H9 (cell line): ENCODE measurements around the gene LIX1. TPM values are rescaled to one million over a fixed set of nuclear protein-coding genes. Genes with fewer than 3 reads are reported as not detected.

Experiments used
- DNase-seq: peaks from one replicate; pipeline ENCODE4 v3.0.0-alpha.2; 2017
- H2AFZ ChIP-seq: one replicate; pipeline ENCODE4 v1.6.1; 2013; ENCODE audit warnings: mild to moderate bottlenecking, low read length, control low read depth, moderate library complexity
- H2AK5ac ChIP-seq: 2 replicates; pipeline ENCODE4 v1.6.1; 2013; ENCODE audit warnings: low read length, control low read depth, mixed read lengths; ENCODE audit not compliant: insufficient read length
- H2BK120ac ChIP-seq: one replicate; pipeline ENCODE4 v1.6.1; 2013; ENCODE audit warnings: low read depth, mild to moderate bottlenecking, low read length, control low read depth, inconsistent platforms; ENCODE audit not compliant: poor library complexity, severe bottlenecking
- H2BK12ac ChIP-seq: 2 replicates; pipeline ENCODE4 v1.6.1; 2013; ENCODE audit warnings: low read length, control low read depth, mixed read lengths, low read depth; ENCODE audit not compliant: insufficient read length
- H2BK15ac ChIP-seq: 2 replicates; pipeline ENCODE4 v1.6.1; 2013; ENCODE audit warnings: low read depth, low read length, control low read depth
- H2BK20ac ChIP-seq: one replicate; pipeline ENCODE4 v1.6.1; 2013; ENCODE audit warnings: low read depth, mild to moderate bottlenecking, low read length, control low read depth, inconsistent platforms; ENCODE audit not compliant: poor library complexity, severe bottlenecking
- H2BK5ac ChIP-seq: 2 replicates; pipeline ENCODE4 v1.6.1; 2013; ENCODE audit warnings: low read length, control low read depth, mixed read lengths; ENCODE audit not compliant: insufficient read length
- H3K14ac ChIP-seq: 2 replicates; pipeline ENCODE4 v1.6.1; 2013; ENCODE audit warnings: low read length, control low read depth; ENCODE audit not compliant: insufficient read depth
- H3K18ac ChIP-seq: 2 replicates; pipeline ENCODE4 v1.6.1; 2013; ENCODE audit warnings: low read depth, mild to moderate bottlenecking, mixed read lengths, low read length, control low read depth; ENCODE audit not compliant: insufficient read length
- H3K23ac ChIP-seq: 2 replicates; pipeline ENCODE4 v1.6.1; 2013; ENCODE audit warnings: low read length, control low read depth, mixed read lengths, low read depth; ENCODE audit not compliant: insufficient read length
- H3K23me2 ChIP-seq: 2 replicates; pipeline ENCODE4 v1.6.1; 2013; ENCODE audit warnings: low read depth, mild to moderate bottlenecking, mixed read lengths, low read length, control low read depth; ENCODE audit not compliant: insufficient read length, poor library complexity, severe bottlenecking
- H3K27ac ChIP-seq: 2 replicates; pipeline ENCODE4 v1.5.1; 2013; ENCODE audit warnings: low read length, control low read depth, mixed read lengths, low read depth; ENCODE audit not compliant: insufficient read length
- H3K27me3 ChIP-seq: 2 replicates; pipeline ENCODE4 v1.6.1; 2013; ENCODE audit warnings: low read length, control low read depth, inconsistent platforms; ENCODE audit not compliant: insufficient read depth
- H3K4ac ChIP-seq: 2 replicates; pipeline ENCODE4 v1.6.1; 2013; ENCODE audit warnings: low read depth, mild to moderate bottlenecking, control low read depth, inconsistent platforms, low read length, moderate library complexity
- H3K4me1 ChIP-seq: 2 replicates; pipeline ENCODE4 v1.6.1; 2013; ENCODE audit warnings: low read length, control low read depth, inconsistent platforms; ENCODE audit not compliant: insufficient read depth
- H3K4me2 ChIP-seq: 2 replicates; pipeline ENCODE4 v1.6.1; 2013; ENCODE audit warnings: low read length, control low read depth, mixed read lengths; ENCODE audit not compliant: insufficient read length, insufficient read depth
- H3K56ac ChIP-seq: 2 replicates; pipeline ENCODE4 v1.6.1; 2013; ENCODE audit warnings: low read depth, mild to moderate bottlenecking, mixed read lengths, low read length, control low read depth; ENCODE audit not compliant: insufficient read length
- H3K79me1 ChIP-seq: 2 replicates; pipeline ENCODE4 v1.6.1; 2013; ENCODE audit warnings: low read depth, mild to moderate bottlenecking, moderate library complexity, low read length, control low read depth, inconsistent platforms; ENCODE audit not compliant: insufficient read depth, poor library complexity, severe bottlenecking
- H3K79me2 ChIP-seq: 2 replicates; pipeline ENCODE4 v1.6.1; 2013; ENCODE audit warnings: low read length, control low read depth, inconsistent platforms; ENCODE audit not compliant: insufficient read depth
- H3K9ac ChIP-seq: 2 replicates; pipeline ENCODE4 v1.6.1; 2013; ENCODE audit warnings: low read length, control low read depth, mixed read lengths; ENCODE audit not compliant: insufficient read length; ENCODE audit errors: extremely low read depth
- H3K9me3 ChIP-seq: one replicate; pipeline ENCODE4 v1.6.1; 2013; ENCODE audit warnings: low read depth, low read length, inconsistent platforms; ENCODE audit not compliant: control insufficient read depth
- H3T11ph ChIP-seq: one replicate; pipeline ENCODE4 v1.6.1; 2013; ENCODE audit warnings: mild to moderate bottlenecking, low read length, control low read depth, inconsistent platforms
- H4K20me1 ChIP-seq: one replicate; pipeline ENCODE4 v1.6.1; 2013; ENCODE audit not compliant: control insufficient read depth, insufficient read length, insufficient read depth
- H4K5ac ChIP-seq: 2 replicates; pipeline ENCODE4 v1.6.1; 2013; ENCODE audit warnings: low read depth, mild to moderate bottlenecking, mixed read lengths, low read length, control low read depth; ENCODE audit not compliant: insufficient read length
- H4K8ac ChIP-seq: replicated peaks from 2 replicates; pipeline ENCODE4 v1.6.1; 2013; ENCODE audit warnings: low read length, control low read depth, mixed read lengths, low read depth; ENCODE audit not compliant: insufficient read length
- H4K91ac ChIP-seq: 2 replicates; pipeline ENCODE4 v1.6.1; 2013; ENCODE audit warnings: low read depth, mild to moderate bottlenecking, moderate library complexity, mixed read lengths, low read length, control low read depth; ENCODE audit not compliant: insufficient read length
- H3K27ac Mint-ChIP-seq, 3 experiments: 2 replicates in 2 of 3; 3 replicates in 1 of 3; pipeline ENCODE4 v1.8.0; 2020 to 2021; ENCODE audit warnings: mixed read lengths in 3 of 3, mild to moderate bottlenecking in 1 of 3, moderate library complexity in 1 of 3
- H3K27me3 Mint-ChIP-seq: 2 replicates; pipeline ENCODE4 v1.8.0; 2021; ENCODE audit warnings: low read depth, mild to moderate bottlenecking, moderate library complexity, mixed read lengths
- H3K36me3 Mint-ChIP-seq, 3 experiments: 2 replicates in 2 of 3; 3 replicates in 1 of 3; pipeline ENCODE4 v1.8.0; 2020 to 2021; ENCODE audit warnings: low read depth in 3 of 3, mixed read lengths in 3 of 3; ENCODE audit not compliant: insufficient read depth in 1 of 3
- H3K4me1 Mint-ChIP-seq, 2 experiments: 2 replicates each; pipeline ENCODE4 v1.8.0; 2020; ENCODE audit warnings: mixed read lengths in 2 of 2
- H3K4me3 Mint-ChIP-seq, 2 experiments: 2 replicates in 1 of 2; 3 replicates in 1 of 2; pipeline ENCODE4 v1.8.0; 2020 to 2021; ENCODE audit warnings: mild to moderate bottlenecking in 2 of 2, mixed read lengths in 2 of 2, moderate library complexity in 1 of 2
- H3K9me3 Mint-ChIP-seq, 2 experiments: 2 replicates in 1 of 2; 3 replicates in 1 of 2; pipeline ENCODE4 v1.8.0; 2020; ENCODE audit warnings: mild to moderate bottlenecking in 2 of 2, mixed read lengths in 2 of 2, moderate library complexity in 1 of 2
- WGBS: extraction: QIAGEN DNeasy Blood & Tissue Kit; methylation state at CpG from one replicate; pipeline ENCODE4 v1.1.7; 2013; ENCODE audit warnings: missing lambda C conversion rate, low lambda C conversion rate, mixed read lengths; ENCODE audit not compliant: insufficient read length; ENCODE audit errors: extremely low coverage; 5-methylcytosine and 5-hydroxymethylcytosine counted together
- total RNA-seq: library from RNA; stranded (reverse); gene quantifications from 2 replicates; pipeline ENCODE4 v1.2.1, GENCODE V29; 2021
- TF ChIP-seq, protein P1 (sequence below): fragments of 200-600 bp; sonication (generic); conservative IDR thresholded peaks from 3 replicates; pipeline ENCODE4 v1.8.0; 2021; ENCODE audit warnings: antibody characterized with exemption, mild to moderate bottlenecking

Gene LIX1
- total RNA-seq, 1 experiment from 2014 or later, result 0.13 TPM

DNA sequence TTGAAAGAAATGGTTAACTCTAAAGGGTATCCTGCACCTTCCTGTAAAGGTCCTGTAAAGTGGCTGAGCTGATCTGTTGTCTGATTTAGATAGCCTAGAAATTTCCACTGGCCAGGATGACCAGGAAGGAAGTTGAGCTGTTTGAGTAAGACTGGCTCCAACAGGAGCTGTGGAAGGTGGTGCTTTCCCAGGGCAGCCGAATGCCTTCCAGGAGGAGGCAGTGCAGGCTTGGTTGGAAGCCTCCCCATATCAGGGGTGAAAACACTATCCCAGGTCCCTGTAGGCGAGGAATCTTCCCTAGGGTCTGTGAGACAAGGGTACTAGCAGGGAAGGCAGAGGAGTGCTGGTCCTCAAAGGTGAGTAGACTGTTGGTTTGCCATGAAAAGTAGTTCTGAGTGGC is 98.4 kb downstream of the LIX1 start:
- Histone ChIP-seq H3T11ph (no peak overlapping the region), H4K8ac (no peak overlapping the region), H2BK20ac (no peak overlapping the region), H2BK12ac (no peak overlapping the region), H3K18ac (no peak overlapping the region), H2BK120ac (no peak overlapping the region), H3K9me3 (no peaks in the 10 kb centered on the region), H4K91ac (no peak overlapping the region), H3K23ac (no peak overlapping the region), H2BK5ac (no peak overlapping the region), H2AFZ (no peak overlapping the region), H4K20me1 (no peaks in the 10 kb centered on the region), H3K14ac (no peak overlapping the region), H3K56ac (no peak overlapping the region), H4K5ac (no peak overlapping the region), H3K4me1 (peaks cover 5% of the 10 kb centered on the region; the same call in 1 of the 2 replicates), H3K4ac (no peak overlapping the region), H2BK15ac (no peak overlapping the region), H3K23me2 (no peaks in the 10 kb centered on the region), H3K79me2 (no peaks in the 10 kb centered on the region), H2AK5ac (no peak overlapping the region), H3K27ac (no peak overlapping the region), H3K27me3 (no peaks in the 10 kb centered on the region), H3K4me2 (no peak overlapping the region), H3K9ac (no peak overlapping the region), H3K79me1 (no peaks in the 10 kb centered on the region)
- Mint-ChIP-seq H3K27me3 (no peaks in the 10 kb centered on the region), H3K4me1 (peaks cover 29 to 32% of the 10 kb centered on the region in 2 experiments), H3K27ac (peak overlapping the region in 1 of 3 experiments; percentile 94; a peak in 1 of 7 replicates), H3K36me3 (no peaks in the 10 kb centered on the region), H3K4me3 (no peak overlapping the region), H3K9me3 (no peaks in the 10 kb centered on the region)
- no CpG with 5 or more reads among the region's 2 CpGs for WGBS
- DNase-seq, result peak; percentile 84
- TF ChIP-seq, protein P1, sequence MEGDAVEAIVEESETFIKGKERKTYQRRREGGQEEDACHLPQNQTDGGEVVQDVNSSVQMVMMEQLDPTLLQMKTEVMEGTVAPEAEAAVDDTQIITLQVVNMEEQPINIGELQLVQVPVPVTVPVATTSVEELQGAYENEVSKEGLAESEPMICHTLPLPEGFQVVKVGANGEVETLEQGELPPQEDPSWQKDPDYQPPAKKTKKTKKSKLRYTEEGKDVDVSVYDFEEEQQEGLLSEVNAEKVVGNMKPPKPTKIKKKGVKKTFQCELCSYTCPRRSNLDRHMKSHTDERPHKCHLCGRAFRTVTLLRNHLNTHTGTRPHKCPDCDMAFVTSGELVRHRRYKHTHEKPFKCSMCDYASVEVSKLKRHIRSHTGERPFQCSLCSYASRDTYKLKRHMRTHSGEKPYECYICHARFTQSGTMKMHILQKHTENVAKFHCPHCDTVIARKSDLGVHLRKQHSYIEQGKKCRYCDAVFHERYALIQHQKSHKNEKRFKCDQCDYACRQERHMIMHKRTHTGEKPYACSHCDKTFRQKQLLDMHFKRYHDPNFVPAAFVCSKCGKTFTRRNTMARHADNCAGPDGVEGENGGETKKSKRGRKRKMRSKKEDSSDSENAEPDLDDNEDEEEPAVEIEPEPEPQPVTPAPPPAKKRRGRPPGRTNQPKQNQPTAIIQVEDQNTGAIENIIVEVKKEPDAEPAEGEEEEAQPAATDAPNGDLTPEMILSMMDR, result peak; percentile 83
